Parietal lobe (tissue), 1 donor: ENCODE results near the gene TOMM22. TPM values are rescaled to one million over a fixed set of nuclear protein-coding genes. Genes with fewer than 3 reads are reported as not detected.

Experiments used
- total RNA-seq: library from RNA; depleted of rRNA; stranded (reverse); fragments of >200 nt; gene quantifications from one replicate; pipeline ENCODE4 v1.2.3, GENCODE V29; 2014

TOMM22 gene
- total RNA-seq: 34.4 TPM

GRCh38 chr22:38681582-38682335, at the start of gene TOMM22:
Gene TOMM22, plus strand, starts transcription at chr22:38681957. Its CDS starts 22 bp downstream, at chr22:38681979.

GRCh38 chr22:38656256-38657044, 25.3 kb upstream of the TOMM22 start, which contains the start of the genes CBY1 and FAM227A:
Gene CBY1, plus strand, starts transcription at chr22:38656638. Its CDS starts 11,417 bp downstream, at chr22:38668055.
Gene FAM227A, minus strand, starts transcription at chr22:38656392. Its CDS starts 6,224 bp downstream, at chr22:38650168.

GRCh38 chr22:38700789-38701628, 19.3 kb downstream of the TOMM22 start, which contains the start of gene JOSD1:
Gene JOSD1, minus strand, starts transcription at chr22:38700943. Its CDS starts 956 bp downstream, at chr22:38699987.

GRCh38 chr22:38705235-38706100, 23.7 kb downstream of the TOMM22 start, which contains the start of gene GTPBP1:
Gene GTPBP1, plus strand, starts transcription at chr22:38705944. Its CDS starts 12 bp downstream, at chr22:38705956.

Other genes starting within 250 kb of the TOMM22 start
- gene KCNJ4, start 226.8 kb upstream of the TOMM22 start, total RNA-seq: 7.8 TPM
- 0.31 TPM for gene KDELR3, start 213.9 kb upstream of the TOMM22 start, total RNA-seq
- gene DDX17, start 175.6 kb upstream of the TOMM22 start, total RNA-seq: 802 TPM
- 4.1 TPM for gene DMC1, start 111.8 kb upstream of the TOMM22 start, total RNA-seq
- 17.2 TPM for gene FAM227A, start 25.6 kb upstream of the TOMM22 start, total RNA-seq
- gene CBY1, start 25.3 kb upstream of the TOMM22 start, total RNA-seq: 17.2 TPM
- 63.9 TPM for gene JOSD1, start 19.0 kb downstream of the TOMM22 start, total RNA-seq
- 63.2 TPM for gene GTPBP1, start 24.0 kb downstream of the TOMM22 start, total RNA-seq
- 128 TPM for gene SUN2, start 74.0 kb downstream of the TOMM22 start, total RNA-seq
- gene DNAL4, start 112.2 kb downstream of the TOMM22 start, total RNA-seq: 17.5 TPM
- gene NPTXR, start 162.1 kb downstream of the TOMM22 start, total RNA-seq: 24.4 TPM
- gene CBX6, start 190.3 kb downstream of the TOMM22 start, total RNA-seq: 37.9 TPM